Smooth muscle cell (in vitro differentiated cells): ENCODE data around the gene HTR7. TPM values are rescaled to one million over a fixed set of nuclear protein-coding genes. Genes with fewer than 3 reads are reported as not detected.

ENCODE experiments used
- DNase-seq: peaks from one replicate; lab custom pipeline; 2025; ENCODE audit not compliant: unreplicated experiment; lab: John Stamatoyannopoulos, UW
- H2AFZ ChIP-seq: fragments of 200-600 bp; sonication (generic); 2 replicates; pipeline ENCODE4 v1.6.0; 2016; ENCODE audit warnings: antibody characterized with exemption, low read depth, mild to moderate bottlenecking
- H3F3A ChIP-seq: fragments of 200-600 bp; sonication (generic); 2 replicates; pipeline ENCODE4 v1.6.0; 2017; ENCODE audit warnings: antibody characterized with exemption, low read depth
- H3K27ac ChIP-seq: fragments of 200-600 bp; sonication (generic); 2 replicates; pipeline ENCODE4 v1.5.1; 2016; ENCODE audit warnings: low read depth, mild to moderate bottlenecking
- H3K27me3 ChIP-seq: fragments of 200-600 bp; sonication (generic); 2 replicates; pipeline ENCODE4 v1.6.1; 2016; ENCODE audit warnings: low read depth, mild to moderate bottlenecking
- H3K36me3 ChIP-seq: fragments of 200-600 bp; sonication (generic); 2 replicates; pipeline ENCODE4 v1.5.1; 2016; ENCODE audit warnings: low read depth
- H3K4me1 ChIP-seq: fragments of 200-600 bp; sonication (generic); 2 replicates; pipeline ENCODE4 v1.5.1; 2016; ENCODE audit warnings: low read depth
- H3K4me2 ChIP-seq: fragments of 200-600 bp; sonication (generic); 2 replicates; pipeline ENCODE4 v1.6.0; 2016; ENCODE audit warnings: mild to moderate bottlenecking
- H3K4me3 ChIP-seq: fragments of 200-600 bp; sonication (generic); 2 replicates; pipeline ENCODE4 v1.5.1; 2016; ENCODE audit warnings: mild to moderate bottlenecking
- H3K79me2 ChIP-seq: fragments of 200-600 bp; sonication (generic); 2 replicates; pipeline ENCODE4 v1.6.0; 2016; ENCODE audit warnings: low read depth, mild to moderate bottlenecking
- H3K9ac ChIP-seq: fragments of 200-600 bp; sonication (generic); 2 replicates; pipeline ENCODE4 v1.6.0; 2016; ENCODE audit warnings: low read depth
- H3K9me3 ChIP-seq: fragments of 200-600 bp; sonication (generic); replicated peaks from 2 replicates; pipeline ENCODE4 v1.5.1; 2016; ENCODE audit warnings: low read depth
- H4K20me1 ChIP-seq: fragments of 200-600 bp; sonication (generic); 2 replicates; pipeline ENCODE4 v1.6.0; 2016; ENCODE audit warnings: low read depth
- CTCF ChIP-seq: fragments of 200-600 bp; sonication (generic); IDR thresholded peaks from 2 replicates; pipeline ENCODE4 v1.5.1; 2017; ENCODE audit warnings: borderline replicate concordance, mild to moderate bottlenecking, antibody characterized with exemption; ENCODE audit not compliant: insufficient read depth, poor library complexity, severe bottlenecking
- WGBS: methylation state at CpG from one replicate; pipeline ENCODE4 v1.1.7; 2016; ENCODE audit warnings: low lambda C conversion rate; 5-methylcytosine and 5-hydroxymethylcytosine counted together
- polyA plus RNA-seq: library from polyadenylated mRNA; unstranded; fragments of >200 nt; fragmentation: Nextera tagmentation; extraction: Ambion mirVana; gene quantifications from 2 replicates; pipeline ENCODE4 v1.2.1, GENCODE V29; 2016
- total RNA-seq: library from RNA; depleted of rRNA; stranded (reverse); fragments of >200 nt; gene quantifications from 2 replicates; pipeline ENCODE4 v1.2.3, GENCODE V29; 2014

Gene HTR7
- total and polyA plus RNA-seq, 2 experiments from 2014 or later = 3.7 to 10.7 TPM

GRCh38 chr10:90871279-90871765 is 13.5 kb upstream of the HTR7 start:
- Histone ChIP-seq H3K79me2 (peaks cover 23% of the 10 kb centered on the region), H3K4me1 (peaks cover 9% of the 10 kb centered on the region), H2AFZ (peak overlapping the region; percentile 100), H3K9me3 (no peaks in the 10 kb centered on the region), H4K20me1 (no peaks in the 10 kb centered on the region), H3F3A (no peaks in the 10 kb centered on the region), H3K9ac (peak overlapping the region; percentile 82), H3K36me3 (no peaks in the 10 kb centered on the region), H3K27me3 (no peaks in the 10 kb centered on the region), H3K4me2 (peak overlapping the region; percentile 100), H3K27ac (peak overlapping the region; percentile 33), H3K4me3 (peak overlapping the region; percentile 89)
- TF ChIP-seq CTCF = peak; percentile 50
- 1% methylated on average over 14 of the region's 14 CpGs for WGBS
- no peak for DNase-seq

GRCh38 chr10:90866050-90866598 is 8.3 kb upstream of the HTR7 start:
- DNase-seq = no peak
- H3K27me3 ChIP-seq = no peaks in the 10 kb centered on the region
- no peak overlapping the region for H3K4me3 ChIP-seq
- no peaks in the 10 kb centered on the region for H3F3A ChIP-seq
- no peaks in the 10 kb centered on the region for H3K4me1 ChIP-seq
- no peak overlapping the region for H3K9ac ChIP-seq
- H3K36me3 ChIP-seq = no peaks in the 10 kb centered on the region
- no peak for TF ChIP-seq CTCF
- H3K79me2 ChIP-seq = no peaks in the 10 kb centered on the region
- H2AFZ ChIP-seq = no peak overlapping the region
- H3K9me3 ChIP-seq = no peaks in the 10 kb centered on the region
- WGBS = 92% methylated on average over 4 of the region's 4 CpGs
- no peak overlapping the region for H3K4me2 ChIP-seq
- H4K20me1 ChIP-seq = no peaks in the 10 kb centered on the region
- H3K27ac ChIP-seq = no peak overlapping the region

- H3K9ac ChIP-seq = no peak overlapping the region
- no peak for DNase-seq
- H3K27ac ChIP-seq = no peak overlapping the region
Measured at GRCh38 chr10:90865401-90865800, 7.6 kb upstream of the HTR7 start.

More at GRCh38 chr10:90865401-90865800, 7.6 kb upstream of the HTR7 start:
- no peak overlapping the region for H2AFZ ChIP-seq
- H3K4me3 ChIP-seq = no peak overlapping the region
- no peaks in the 10 kb centered on the region for H3K27me3 ChIP-seq
- no peaks in the 10 kb centered on the region for H3K79me2 ChIP-seq
- no peaks in the 10 kb centered on the region for H3F3A ChIP-seq
- H4K20me1 ChIP-seq = no peaks in the 10 kb centered on the region
- no peak overlapping the region for H3K4me2 ChIP-seq
- no peaks in the 10 kb centered on the region for H3K4me1 ChIP-seq
- H3K36me3 ChIP-seq = no peaks in the 10 kb centered on the region
- TF ChIP-seq CTCF = peak; percentile 40
- WGBS = 62% methylated on average over 3 of the region's 3 CpGs
- no peaks in the 10 kb centered on the region for H3K9me3 ChIP-seq
